HepG2 (cell line): ENCODE results near the gene LILRB5. TPM values are rescaled to one million over a fixed set of nuclear protein-coding genes. Genes with fewer than 3 reads are reported as not detected.

Source experiments
- ATAC-seq: fragments of 200-7000 bp; cut with Tn5 transposase; 3 replicates; pipeline ENCODE4 v1.9.1; 2020; ENCODE audit warnings: mild to moderate bottlenecking, moderate library complexity
- BruUV-seq: library from RNA; stranded (reverse); fragments of 400-500 nt; replicated peaks from 2 replicates; lab custom pipeline; 2021; lab: Mats Ljungman, UMichigan
- CTCF ChIA-PET: fragments of 300-600 bp; formaldehyde crosslinking; extraction: SDS; loops from one replicate; lab custom pipeline; 2021; ENCODE audit warnings: low total read pairs, inconsistent platforms, low intra/inter-chr PET ratio; lab: Yijun Ruan, JAX
- POLR2A ChIA-PET: fragments of 350-600 bp; sonication (Branson Sonifier 250); formaldehyde crosslinking; loops from one replicate; lab custom pipeline; 2020; ENCODE audit warnings: antibody characterized with exemption, inconsistent platforms; lab: Yijun Ruan, JAX
- DNase-seq: peaks from one replicate; pipeline ENCODE4 v3.0.0-alpha.2; 2015; ENCODE audit warnings: low spot score
- FAIRE-seq: peaks from 3 replicates; lab custom pipeline; 2011; peaks lifted over from hg19 to GRCh38; lab: Jason Lieb, UNC
- H2AFZ ChIP-seq: one replicate; pipeline ENCODE4 v1.6.1; 2011; ENCODE audit warnings: low read length, inconsistent platforms
- H3K27ac ChIP-seq: fragments of 300-600 bp; 3 replicates; pipeline ENCODE4 v1.8.0; 2011; ENCODE audit warnings: mixed run types, mild to moderate bottlenecking, mixed read lengths, low read length, inconsistent platforms; ENCODE audit not compliant: insufficient read depth; ENCODE audit errors: extremely low read length
- H3K27me3 ChIP-seq, 2 experiments: fragments of 200-600 bp in 1 of 2; 2 replicates in 1 of 2; 3 replicates in 1 of 2; pipeline versions ENCODE4 v1.6.0 to v1.8.0; 2011; ENCODE audit warnings: low read length in 2 of 2, mild to moderate bottlenecking in 2 of 2, moderate library complexity in 2 of 2, inconsistent platforms in 1 of 2; ENCODE audit not compliant: insufficient read depth in 2 of 2, control insufficient read depth in 1 of 2
- H3K36me3 ChIP-seq, 2 experiments: fragments of 200-600 bp in 1 of 2; replicated peaks in 1 of 2; 2 replicates in 1 of 2; 3 replicates in 1 of 2; pipeline versions ENCODE4 v1.5.1 to v1.8.0; 2011; ENCODE audit warnings: low read length in 2 of 2, inconsistent platforms in 1 of 2; ENCODE audit not compliant: insufficient read depth in 2 of 2, control insufficient read depth in 1 of 2
- H3K4me1 ChIP-seq: 2 replicates; pipeline ENCODE4 v1.5.1; 2012; ENCODE audit warnings: low read length, inconsistent platforms; ENCODE audit not compliant: insufficient read depth
- H3K4me2 ChIP-seq: 2 replicates; pipeline ENCODE4 v1.6.0; 2011; ENCODE audit warnings: low read depth, low read length, inconsistent platforms
- H3K4me3 ChIP-seq, 3 experiments: fragments of 200-600 bp in 1 of 3; sonication (generic), shearing (Covaris generic) in 1 of 3; replicated peaks in 1 of 3; 2 replicates each; pipeline ENCODE4 v1.5.1; 2011 to 2016; ENCODE audit warnings: low read length in 3 of 3, inconsistent platforms in 2 of 3, low read depth in 2 of 3, mild to moderate bottlenecking in 2 of 3, control low read depth in 1 of 3, mixed read lengths in 1 of 3; ENCODE audit not compliant: insufficient read depth in 1 of 3
- H3K79me2 ChIP-seq: one replicate; pipeline ENCODE4 v1.6.1; 2011; ENCODE audit warnings: low read length, inconsistent platforms; ENCODE audit not compliant: insufficient read depth
- H3K9ac ChIP-seq: 2 replicates; pipeline ENCODE4 v1.6.0; 2011; ENCODE audit warnings: mild to moderate bottlenecking, low read depth, low read length, inconsistent platforms; ENCODE audit not compliant: insufficient read depth
- H3K9me3 ChIP-seq: 2 replicates; pipeline ENCODE4 v1.5.1; 2012; ENCODE audit warnings: mild to moderate bottlenecking, low read length
- H4K20me1 ChIP-seq: 2 replicates; pipeline ENCODE4 v1.6.0; 2011; ENCODE audit warnings: inconsistent platforms, mild to moderate bottlenecking, low read length, moderate library complexity; ENCODE audit not compliant: insufficient read depth
- ARNT2 ChIP-seq: sonication (generic); formaldehyde crosslinking; IDR thresholded peaks from 2 replicates; pipeline ENCODE4 v1.8.0; 2022; ENCODE audit warnings: mild to moderate bottlenecking, low read depth, missing genetic modification reagents, moderate library complexity
- CCAR2 ChIP-seq: fragments of 200-400 bp; formaldehyde crosslinking; optimal IDR thresholded peaks from 2 replicates; pipeline ENCODE3; 2018; ENCODE audit warnings: low read depth, mild to moderate bottlenecking, low read length, moderate library complexity
- GATAD2A ChIP-seq: IDR thresholded peaks from 2 replicates; pipeline ENCODE4 v1.6.1; 2016
- HDAC6 ChIP-seq: fragments of 200-600 bp; sonication (generic); IDR thresholded peaks from 2 replicates; pipeline ENCODE4 v1.7.0; 2017; ENCODE audit warnings: mild to moderate bottlenecking, antibody characterized with exemption, low read length, low read depth
- HNF4G ChIP-seq, 2 experiments: sonication (generic) in 1 of 2; formaldehyde crosslinking in 1 of 2; IDR thresholded peaks; 2 replicates each; pipeline versions ENCODE4 v1.4.0 to v1.6.1; 2011 to 2020; ENCODE audit warnings: borderline replicate concordance in 2 of 2, low read depth in 2 of 2, mild to moderate bottlenecking in 2 of 2, low read length in 1 of 2, missing genetic modification reagents in 1 of 2, moderate library complexity in 1 of 2
- KDM2A ChIP-seq: sonication (generic); formaldehyde crosslinking; IDR thresholded peaks from 2 replicates; pipeline ENCODE4 v1.4.0; 2020; ENCODE audit warnings: low read depth, missing genetic modification reagents, borderline replicate concordance
- KMT2B ChIP-seq: IDR thresholded peaks from 2 replicates; pipeline ENCODE4 v1.6.1; 2016; ENCODE audit warnings: missing genetic modification reagents, missing compliant biosample characterization
- NPAS2 ChIP-seq: sonication (generic); formaldehyde crosslinking; IDR thresholded peaks from 2 replicates; pipeline ENCODE4 v1.8.0; 2022; ENCODE audit warnings: mild to moderate bottlenecking, missing genetic modification reagents, borderline replicate concordance
- NR2C2 ChIP-seq: sonication (generic); formaldehyde crosslinking; IDR thresholded peaks from 2 replicates; pipeline ENCODE4 v1.4.0; 2020; ENCODE audit warnings: missing genetic modification reagents, mild to moderate bottlenecking, moderate library complexity, borderline replicate concordance
- TIGD3 ChIP-seq: sonication (generic); formaldehyde crosslinking; IDR thresholded peaks from 2 replicates; pipeline ENCODE4 v1.5.1; 2020; ENCODE audit warnings: mild to moderate bottlenecking, missing genetic modification reagents, borderline replicate concordance
- XBP1 ChIP-seq: sonication (generic); formaldehyde crosslinking; IDR thresholded peaks from 2 replicates; pipeline ENCODE4 v1.5.0; 2020; ENCODE audit warnings: missing genetic modification reagents
- ZGPAT ChIP-seq: IDR thresholded peaks from 2 replicates; pipeline ENCODE4 v1.6.1; 2016; ENCODE audit warnings: mild to moderate bottlenecking
- ZNF20 ChIP-seq: sonication (generic); formaldehyde crosslinking; IDR thresholded peaks from 2 replicates; pipeline ENCODE4 v1.4.0; 2020; ENCODE audit warnings: mild to moderate bottlenecking, moderate library complexity, missing genetic modification reagents
- ZNF446 ChIP-seq: sonication (generic); formaldehyde crosslinking; IDR thresholded peaks from 2 replicates; pipeline ENCODE4 v1.5.0; 2020; ENCODE audit warnings: mild to moderate bottlenecking, missing genetic modification reagents
- ZNF703 ChIP-seq: sonication (generic); formaldehyde crosslinking; IDR thresholded peaks from 2 replicates; pipeline ENCODE4 v1.5.1; 2020; ENCODE audit warnings: missing genetic modification reagents, mild to moderate bottlenecking, moderate library complexity, borderline replicate concordance
- ZNF737 ChIP-seq: sonication (generic); formaldehyde crosslinking; IDR thresholded peaks from 2 replicates; pipeline ENCODE4 v1.5.0; 2020; ENCODE audit warnings: missing genetic modification reagents, mild to moderate bottlenecking, borderline replicate concordance
- WGBS: methylation state at CpG from one replicate; pipeline ENCODE4 v1.1.6; 2017; ENCODE audit warnings: low lambda C conversion rate; 5-methylcytosine and 5-hydroxymethylcytosine counted together
- in situ Hi-C: cut with HindIII; loops from 2 replicates; pipeline ENCODE4 v1.10.0; 2017; ENCODE audit warnings: low pct_unique_long_range_greater_than_20kb; ENCODE audit not compliant: extremely low pct_ligation_motif_present
- intact Hi-C: fragments of 100-400 bp; cut with micrococcal nuclease; formaldehyde crosslinking; loops from one replicate; pipeline ENCODE4 v1.10.0; 2022; ENCODE audit not compliant: unreplicated experiment
- polyA plus RNA-seq, 8 experiments: library from polyadenylated mRNA; depleted of rRNA in 3 of 8; stranded (reverse) in 7 of 8; unstranded in 1 of 8; fragments of >200 nt; fragmentation: Illumina TruSeq in 4 of 8; extraction: Trizol in 4 of 8; gene quantifications; 2 replicates each; pipeline versions ENCODE4 v1.2.1 to v1.2.3, GENCODE V29; 2011 to 2016; ENCODE audit warnings: low read depth in 4 of 8, missing spikeins in 1 of 8, mixed read lengths in 1 of 8; ENCODE audit not compliant: insufficient read depth in 1 of 8
- total RNA-seq, 5 experiments: library from RNA; depleted of rRNA; stranded (reverse); fragments of >200 nt; fragmentation: Illumina TruSeq; extraction: Trizol; gene quantifications; 2 replicates each; pipeline ENCODE4 v1.2.3, GENCODE V29; 2016; ENCODE audit warnings: low read depth in 1 of 5

LILRB5 gene
- total and polyA plus RNA-seq, 2 of the 13 experiments (the other 11 are each of a cell fraction or from before 2014, with no cell fraction given): not detected

GRCh38 chr19:54207983-54208783 is 48.9 kb downstream of the LILRB5 start:
- Histone ChIP-seq H3K4me3 (peak overlapping the region in 1 of 3 experiments; percentile 55; a peak in 1 of 6 replicates), H3K27me3 (no peaks in the 10 kb centered on the region), H3K27ac (peak overlapping the region; percentile 80), H2AFZ (no peak overlapping the region), H3K79me2 (peaks cover 30% of the 10 kb centered on the region), H3K4me2 (peak overlapping the region; percentile 83), H4K20me1 (peaks cover 60% of the 10 kb centered on the region), H3K9ac (peak overlapping the region; percentile 19; the same call in 1 of the 2 replicates), H3K36me3 (peaks cover 20 to 48% of the 10 kb centered on the region in 2 experiments), H3K4me1 (peaks cover 86% of the 10 kb centered on the region), H3K9me3 (no peaks in the 10 kb centered on the region)
- no TSS peak for BruUV-seq
- DNase-seq: peak; percentile 59
- ATAC-seq: peak; percentile 1
- FAIRE-seq: peak; percentile 64
- CTCF ChIA-PET: no interaction called here
- intact Hi-C loops: no loop called here
- 61% methylated on average over 11 of the region's 18 CpGs for WGBS
- in situ Hi-C loops: no loop called here
- POLR2A ChIA-PET: interaction anchor here (1.2 to 4.9 kb wide), 4 partner anchors 10 to 71 kb away, joined by 3 to 114 read pairs (median 41); partner anchors contain the start of genes MBOAT7, RPS9 and TSEN34
- TF ChIP-seq ZNF446 (no peak), ZNF703 (CRISPR knock-in tag) (no peak), ZGPAT (CRISPR knock-in tag) (peak; percentile 65), ZNF737 (CRISPR knock-in tag) (no peak), TIGD3 (CRISPR knock-in tag) (no peak), NPAS2 (CRISPR knock-in tag) (no peak), HNF4G (IDR thresholded peaks at IDR 0.05; ENCODE audit: borderline replicate concordance, low read depth, low read length) (no peak), HNF4G (CRISPR knock-in tag; IDR thresholded peaks at IDR 0.05; ENCODE audit: borderline replicate concordance, low read depth) (no peak), XBP1 (CRISPR knock-in tag) (no peak), NR2C2 (CRISPR knock-in tag) (no peak; the same call in 1 of the 2 replicates), KMT2B (CRISPR knock-in tag) (peak; percentile 25; the same call in 1 of the 2 replicates), CCAR2 (no peak), GATAD2A (peak; percentile 46), HDAC6 (no peak), KDM2A (CRISPR knock-in tag) (peak; percentile 81; the same call in 1 of the 2 replicates), ARNT2 (0 out of 2 replicates have a peak, but pooled peaks have one; percentile 33), ZNF20 (no peak)
